Caco-2 (cell line): ENCODE data around the gene NFATC2. TPM values are rescaled to one million over a fixed set of nuclear protein-coding genes. Genes with fewer than 3 reads are reported as not detected.

ENCODE experiments used
- BruUV-seq: library from RNA; stranded (reverse); fragments of 400-500 nt; replicated peaks from 2 replicates; lab custom pipeline; 2021; lab: Mats Ljungman, UMichigan
- CTCF ChIA-PET: fragments of 300-600 bp; sonication (Branson Sonifier 250); formaldehyde crosslinking; loops from one replicate; lab custom pipeline; 2022; ENCODE audit warnings: antibody characterized with exemption; lab: Charles Lee
- POLR2A ChIA-PET: fragments of 300-600 bp; sonication (Branson Sonifier 250); formaldehyde crosslinking; loops from one replicate; lab custom pipeline; 2022; ENCODE audit warnings: antibody characterized with exemption; lab: Charles Lee
- DNase-seq, 2 experiments: peaks; one replicate each; pipeline versions ENCODE4 v3.0.0 to v3.0.0-alpha.2; 2020 to 2022
- H3K27me3 ChIP-seq: replicated peaks from 2 replicates; pipeline ENCODE4 v1.6.0; 2011; ENCODE audit warnings: low read length; ENCODE audit not compliant: control insufficient read depth, insufficient read depth
- H3K36me3 ChIP-seq: 2 replicates; pipeline ENCODE4 v1.5.1; 2011; ENCODE audit warnings: low read length; ENCODE audit not compliant: control insufficient read depth, insufficient read depth
- H3K4me1 ChIP-seq: fragments of 250-450 bp; sonication (Bioruptor Pico); 2 replicates; pipeline ENCODE4 v1.5.1; 2020; ENCODE audit warnings: mild to moderate bottlenecking
- H3K4me3 ChIP-seq: 2 replicates; pipeline ENCODE4 v1.5.1; 2011; ENCODE audit warnings: low read depth, mild to moderate bottlenecking, control low read depth, low read length
- H3K9me3 ChIP-seq: fragments of 250-450 bp; sonication (Bioruptor Pico); 2 replicates; pipeline ENCODE4 v1.5.1; 2020; ENCODE audit warnings: mild to moderate bottlenecking, moderate library complexity
- H3K27ac Mint-ChIP-seq: one replicate; pipeline ENCODE4 v1.8.0; 2022; ENCODE audit warnings: mixed read lengths; ENCODE audit not compliant: unreplicated experiment
- H3K27me3 Mint-ChIP-seq: one replicate; pipeline ENCODE4 v1.8.0; 2022; ENCODE audit warnings: mixed read lengths; ENCODE audit not compliant: insufficient read depth, unreplicated experiment
- H3K36me3 Mint-ChIP-seq: one replicate; pipeline ENCODE4 v1.8.0; 2022; ENCODE audit warnings: mild to moderate bottlenecking, mixed read lengths; ENCODE audit not compliant: insufficient read depth, unreplicated experiment
- H3K4me1 Mint-ChIP-seq: one replicate; pipeline ENCODE4 v1.8.0; 2022; ENCODE audit warnings: low read depth, mixed read lengths; ENCODE audit not compliant: unreplicated experiment
- H3K4me3 Mint-ChIP-seq: one replicate; pipeline ENCODE4 v1.8.0; 2022; ENCODE audit warnings: mild to moderate bottlenecking, moderate library complexity, mixed read lengths; ENCODE audit not compliant: unreplicated experiment
- H3K9me3 Mint-ChIP-seq: one replicate; pipeline ENCODE4 v1.8.0; 2022; ENCODE audit warnings: mixed read lengths; ENCODE audit not compliant: unreplicated experiment
- intact Hi-C: fragments of 100-400 bp; cut with micrococcal nuclease; formaldehyde crosslinking; loops from one replicate; pipeline ENCODE4 v1.10.0; 2022; ENCODE audit not compliant: unreplicated experiment
- total RNA-seq: library from RNA; stranded (reverse); gene quantifications from 2 replicates; pipeline ENCODE4 v1.2.3, GENCODE V29; 2022
- TF ChIP-seq, protein P1 (sequence below), 2 experiments: fragments of 200-600 bp in 1 of 2; IDR thresholded peaks; 1 replicate in 1 of 2; 2 replicates in 1 of 2; pipeline versions ENCODE4 v1.5.1 to v1.8.0; 2011 to 2022; ENCODE audit warnings: antibody characterized with exemption in 1 of 2, control low read depth in 1 of 2, inconsistent platforms in 1 of 2, low read depth in 1 of 2, low read length in 1 of 2, mild to moderate bottlenecking in 1 of 2, moderate library complexity in 1 of 2; ENCODE audit not compliant: insufficient read depth in 1 of 2, severe bottlenecking in 1 of 2, unreplicated experiment in 1 of 2

Gene NFATC2
- total RNA-seq, 1 experiment from 2014 or later: 20.8 TPM

DNA sequence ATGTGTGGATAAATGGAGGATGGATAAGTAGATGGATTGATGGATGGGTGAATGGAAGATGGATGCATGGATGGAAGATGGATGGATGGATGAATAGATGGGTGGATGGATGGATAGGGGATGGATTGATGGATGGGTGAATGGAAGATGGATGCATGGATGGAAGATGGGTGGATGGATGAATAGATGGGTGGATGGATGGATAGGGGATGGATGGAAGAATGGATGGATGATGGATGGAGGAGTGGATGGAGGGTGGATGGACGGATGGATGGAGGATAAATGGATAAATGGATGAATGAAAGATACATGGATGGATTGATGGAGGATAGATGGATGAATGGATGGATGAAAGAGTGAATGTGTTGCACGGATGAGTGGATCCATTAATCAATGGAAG is 3.0 kb upstream of the NFATC2 start:
- peaks cover 16% of the 10 kb centered on the region for H3K27me3 Mint-ChIP-seq
- POLR2A ChIA-PET: no interaction called here
- CTCF ChIA-PET: interaction anchor here (0.6 kb wide), 1 partner anchor 75 kb away, joined by 4 read pairs; no protein-coding TSS in a partner anchor

DNA sequence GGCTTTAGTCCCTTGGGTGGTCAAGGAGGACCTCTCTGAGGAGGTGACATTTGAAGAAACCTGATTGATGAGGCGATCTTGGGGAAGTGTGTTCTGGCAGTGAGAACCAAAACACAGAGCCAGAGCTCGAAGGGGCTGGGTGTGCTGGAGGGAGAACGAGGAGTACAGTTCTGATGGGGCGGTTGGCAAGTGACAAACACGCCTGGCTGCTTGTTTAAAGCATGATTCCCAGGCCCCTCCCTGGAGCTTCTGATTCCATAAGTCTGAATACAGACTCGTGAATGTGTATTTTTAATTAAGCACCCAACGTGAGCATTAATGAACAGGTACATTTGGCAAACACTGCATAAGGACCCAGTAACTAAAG is 886 bp upstream of the NFATC2 start:
- Mint-ChIP-seq H3K36me3 (no peaks in the 10 kb centered on the region), H3K4me3 (peak overlapping the region; percentile 76), H3K27ac (no peak overlapping the region), H3K27me3 (peaks cover 16% of the 10 kb centered on the region), H3K9me3 (no peaks in the 10 kb centered on the region), H3K4me1 (peaks cover 18% of the 10 kb centered on the region)
- peaks cover 27% of the 10 kb centered on the region for H3K4me1 ChIP-seq
- ChIA-PET POLR2A (no interaction called here), CTCF (interaction anchor here (0.8 to 2.8 kb wide), 4 partner anchors 14 to 157 kb away, joined by 3 to 10 read pairs (median 5); no protein-coding TSS in a partner anchor)
- no peaks in the 10 kb centered on the region for H3K36me3 ChIP-seq
- H3K4me3 ChIP-seq: peak overlapping the region; percentile 44
- DNase-seq: peak in 1 of 2 experiments; percentile 25
- no peaks in the 10 kb centered on the region for H3K27me3 ChIP-seq
- BruUV-seq: no TSS peak
- intact Hi-C loops: loop anchor here (5.0 kb wide), 4 partner anchors 96 to 171 kb away; no protein-coding TSS in a partner anchor
- TF ChIP-seq, protein P1, sequence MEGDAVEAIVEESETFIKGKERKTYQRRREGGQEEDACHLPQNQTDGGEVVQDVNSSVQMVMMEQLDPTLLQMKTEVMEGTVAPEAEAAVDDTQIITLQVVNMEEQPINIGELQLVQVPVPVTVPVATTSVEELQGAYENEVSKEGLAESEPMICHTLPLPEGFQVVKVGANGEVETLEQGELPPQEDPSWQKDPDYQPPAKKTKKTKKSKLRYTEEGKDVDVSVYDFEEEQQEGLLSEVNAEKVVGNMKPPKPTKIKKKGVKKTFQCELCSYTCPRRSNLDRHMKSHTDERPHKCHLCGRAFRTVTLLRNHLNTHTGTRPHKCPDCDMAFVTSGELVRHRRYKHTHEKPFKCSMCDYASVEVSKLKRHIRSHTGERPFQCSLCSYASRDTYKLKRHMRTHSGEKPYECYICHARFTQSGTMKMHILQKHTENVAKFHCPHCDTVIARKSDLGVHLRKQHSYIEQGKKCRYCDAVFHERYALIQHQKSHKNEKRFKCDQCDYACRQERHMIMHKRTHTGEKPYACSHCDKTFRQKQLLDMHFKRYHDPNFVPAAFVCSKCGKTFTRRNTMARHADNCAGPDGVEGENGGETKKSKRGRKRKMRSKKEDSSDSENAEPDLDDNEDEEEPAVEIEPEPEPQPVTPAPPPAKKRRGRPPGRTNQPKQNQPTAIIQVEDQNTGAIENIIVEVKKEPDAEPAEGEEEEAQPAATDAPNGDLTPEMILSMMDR (IDR thresholded peaks at IDR 0.05; ENCODE audit: insufficient read depth in 1 of 2, low read depth in 1 of 2, low read length in 1 of 2, severe bottlenecking in 1 of 2, unreplicated experiment in 1 of 2): no peak
- H3K9me3 ChIP-seq: no peaks in the 10 kb centered on the region

More for the DNA sequence above, 3.0 kb upstream of the NFATC2 start:
- Mint-ChIP-seq H3K36me3 (no peaks in the 10 kb centered on the region), H3K9me3 (no peaks in the 10 kb centered on the region), H3K4me1 (peaks cover 18% of the 10 kb centered on the region), H3K4me3 (no peak overlapping the region), H3K27ac (no peak overlapping the region)
- no peaks in the 10 kb centered on the region for H3K27me3 ChIP-seq
- TF ChIP-seq, protein P1 (IDR thresholded peaks at IDR 0.05; ENCODE audit: insufficient read depth in 1 of 2, low read depth in 1 of 2, low read length in 1 of 2, severe bottlenecking in 1 of 2, unreplicated experiment in 1 of 2): no peak
- H3K36me3 ChIP-seq: no peaks in the 10 kb centered on the region
- no peak for DNase-seq
- H3K4me1 ChIP-seq: peaks cover 20% of the 10 kb centered on the region
- H3K4me3 ChIP-seq: no peak overlapping the region
- no peaks in the 10 kb centered on the region for H3K9me3 ChIP-seq
- intact Hi-C loops: no loop called here
- no TSS peak for BruUV-seq

DNA sequence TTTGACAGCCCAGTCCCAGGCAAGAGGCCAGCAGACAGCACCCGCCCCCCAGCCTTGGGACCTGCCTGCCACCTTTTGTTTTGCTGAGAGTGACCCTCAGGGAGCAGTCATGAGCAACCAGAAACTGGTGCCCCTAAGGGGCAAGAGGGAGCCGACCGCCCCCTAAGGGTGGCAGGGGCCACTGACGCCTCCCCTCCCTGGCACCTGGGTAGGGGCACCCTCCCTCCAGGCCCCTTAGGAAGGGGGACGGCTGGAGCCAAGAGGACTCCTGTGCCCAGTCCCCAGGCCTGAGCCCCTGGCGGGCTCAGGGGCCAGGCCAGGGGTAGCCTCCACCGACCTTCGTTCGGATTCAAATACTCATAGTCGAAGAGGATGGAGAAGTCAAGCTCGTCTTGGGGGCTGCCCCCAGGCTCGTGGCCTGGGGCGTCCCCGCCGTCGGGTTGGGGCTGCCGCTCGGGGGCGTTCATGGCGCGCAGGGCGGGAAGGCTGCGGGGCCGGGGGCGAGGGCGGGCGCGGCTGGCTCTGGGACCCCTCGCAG is 417 bp downstream of the NFATC2 start:
- intact Hi-C loops: loop anchor here (5.0 kb wide), 4 partner anchors 95 to 170 kb away; no protein-coding TSS in a partner anchor
- H3K36me3 Mint-ChIP-seq: no peaks in the 10 kb centered on the region
- peaks cover 18% of the 10 kb centered on the region for H3K4me1 Mint-ChIP-seq
- POLR2A ChIA-PET: interaction anchor here (0.5 to 0.9 kb wide), 6 partner anchors 12 to 573 kb away, joined by 3 to 5 read pairs (median 4); no protein-coding TSS in a partner anchor
- CTCF ChIA-PET: interaction anchor here (0.6 to 2.8 kb wide), 11 partner anchors 13 to 620 kb away, joined by 3 to 10 read pairs (median 5); no protein-coding TSS in a partner anchor
- TF ChIP-seq, protein P1 (IDR thresholded peaks at IDR 0.05; ENCODE audit: insufficient read depth in 1 of 2, low read depth in 1 of 2, low read length in 1 of 2, severe bottlenecking in 1 of 2, unreplicated experiment in 1 of 2): peak; percentile 76 to 80
- peaks cover 12% of the 10 kb centered on the region for H3K27me3 Mint-ChIP-seq
- H3K4me3 ChIP-seq: peak overlapping the region; percentile 44
- no TSS peak for BruUV-seq
- no peaks in the 10 kb centered on the region for H3K36me3 ChIP-seq
- H3K27ac Mint-ChIP-seq: peak overlapping the region; percentile 26
- no peaks in the 10 kb centered on the region for H3K9me3 ChIP-seq
- DNase-seq: peak; percentile 72 to 79
- no peaks in the 10 kb centered on the region for H3K27me3 ChIP-seq
- H3K4me3 Mint-ChIP-seq: peak overlapping the region; percentile 76
- H3K9me3 Mint-ChIP-seq: no peaks in the 10 kb centered on the region
- peaks cover 27% of the 10 kb centered on the region for H3K4me1 ChIP-seq
